HG02678 (cell line): ENCODE data around the gene NPTX1.

Experiments
- ATAC-seq: cut with Tn5 transposase; IDR thresholded peaks from one replicate; pipeline ENCODE4 v1.9.1; 2021; ENCODE audit warnings: mild to moderate bottlenecking, moderate library complexity; ENCODE audit not compliant: unreplicated experiment

Gene NPTX1

GRCh38 chr17:80429356-80430275 lies 46.8 kb downstream of the NPTX1 start:
- no peak for ATAC-seq

- no peak for ATAC-seq
Observed at GRCh38 chr17:80428796-80429195, 47.6 kb downstream of the NPTX1 start.

- no peak for ATAC-seq
Observed at GRCh38 chr17:80428363-80428762, 48.0 kb downstream of the NPTX1 start.

GRCh38 chr17:80427366-80428282 lies 48.8 kb downstream of the NPTX1 start:
- ATAC-seq, result no peak

- ATAC-seq, result peak; percentile 71
Observed at GRCh38 chr17:80426671-80427326, 49.6 kb downstream of the NPTX1 start.

GRCh38 chr17:80425835-80426426 lies 50.5 kb downstream of the NPTX1 start:
- ATAC-seq, result no peak

GRCh38 chr17:80424878-80425765 lies 51.3 kb downstream of the NPTX1 start:
- ATAC-seq, result no peak

- ATAC-seq, result no peak
Observed at GRCh38 chr17:80424261-80424660, 52.1 kb downstream of the NPTX1 start.

GRCh38 chr17:80423536-80424225 lies 52.7 kb downstream of the NPTX1 start:
- ATAC-seq, result no peak

GRCh38 chr17:80422981-80423380 lies 53.4 kb downstream of the NPTX1 start:
- ATAC-seq, result no peak

GRCh38 chr17:80422276-80422675 lies 54.1 kb downstream of the NPTX1 start:
- ATAC-seq, result no peak

- no peak for ATAC-seq
Observed at GRCh38 chr17:80421381-80422090, 54.9 kb downstream of the NPTX1 start.

- no peak for ATAC-seq
Observed at GRCh38 chr17:80419255-80419654, 57.2 kb downstream of the NPTX1 start.

- no peak for ATAC-seq
Observed at GRCh38 chr17:80418589-80418988, 57.8 kb downstream of the NPTX1 start.
